ENCODE data around the gene WHRN. TPM values are rescaled to one million over a fixed set of nuclear protein-coding genes. Genes with fewer than 3 reads are reported as not detected.

The WHRN gene
- total and polyA plus RNA-seq, 9 of the 15 experiments (the other 6 are each of a cell fraction or from before 2014, with no cell fraction given): 0.31 to 14.1 (median 3.0) TPM

- TF ChIP-seq THRB (CRISPR knock-in tag; conservative IDR thresholded peaks at IDR 0.05): no peak
- no peak for TF ChIP-seq ZNF41 (CRISPR knock-in tag; conservative IDR thresholded peaks at IDR 0.05)
- TF ChIP-seq ZNF609 (CRISPR knock-in tag; IDR thresholded peaks at IDR 0.05; ENCODE audit: borderline replicate concordance): no peak
- peak; percentile 85 for TF ChIP-seq RBM25 (IDR thresholded peaks at IDR 0.05; ENCODE audit: low read depth, low read length, severe bottlenecking)
- peak; percentile 55; the same call in 1 of the 2 replicates for TF ChIP-seq EP300 (IDR thresholded peaks at IDR 0.05; ENCODE audit: low read length)
- no peak for TF ChIP-seq MCM3 (IDR thresholded peaks at IDR 0.05)
- no peak for TF ChIP-seq PHF21A (IDR thresholded peaks at IDR 0.05; ENCODE audit: borderline replicate concordance, low read depth)
- TF ChIP-seq MLX (CRISPR knock-in tag; conservative IDR thresholded peaks at IDR 0.05): no peak
- TF ChIP-seq SOX6 (IDR thresholded peaks at IDR 0.05): peak; percentile 78
- no peak for TF ChIP-seq GABPB2 (CRISPR knock-in tag; conservative IDR thresholded peaks at IDR 0.05)
- no peak for TF ChIP-seq SFPQ (IDR thresholded peaks at IDR 0.05; ENCODE audit: low read depth, low read length)
- TF ChIP-seq PCBP2 (IDR thresholded peaks at IDR 0.05; ENCODE audit: low read depth, low read length, poor library complexity, severe bottlenecking): no peak
- TF ChIP-seq ZFP30 (CRISPR knock-in tag; IDR thresholded peaks at IDR 0.05; ENCODE audit: borderline replicate concordance): no peak
- no peak for TF ChIP-seq CTCF (IDR thresholded peaks at IDR 0.05 in 2 of 3, conservative IDR thresholded peaks at IDR 0.05 in 1 of 3; ENCODE audit: insufficient read depth in 2 of 3, low read depth in 1 of 3, low read length in 3 of 3)
- TF ChIP-seq MEIS2 (IDR thresholded peaks at IDR 0.05; ENCODE audit: partially characterized antibody): no peak
These were observed 20.3 kb downstream of the WHRN start (continued) for GRCh38 chr9:114484854-114485443.

Measured in K562 (cell line).